SU-DHL-6 (cell line): ENCODE results near the gene AP1G2.

Experiments used
- CTCF ChIP-seq: fragments of 200-600 bp; sonication (generic); IDR thresholded peaks from one replicate; pipeline ENCODE4 v1.5.1; 2017; ENCODE audit warnings: antibody characterized with exemption, mild to moderate bottlenecking, low read length, moderate library complexity; ENCODE audit not compliant: insufficient read depth, poor library complexity, severe bottlenecking
- EZH2phosphoT487 ChIP-seq: fragments of 200-600 bp; sonication (generic), shearing (Covaris generic); conservative IDR thresholded peaks from 2 replicates; pipeline ENCODE4 v1.6.1; 2018; ENCODE audit warnings: mild to moderate bottlenecking, antibody characterized with exemption, low read length, moderate library complexity, mixed read lengths

GRCh38 chr14:23532658-23533057, 34.9 kb downstream of the AP1G2 start:
- TF ChIP-seq CTCF (no peak), EZH2phosphoT487 (no peak)
